Adrenal gland (tissue), 12 donors: ENCODE results near the gene LRRC14B. TPM values are rescaled to one million over a fixed set of nuclear protein-coding genes. Genes with fewer than 3 reads are reported as not detected.

Experiments used
- DNase-seq, 7 donors: peaks; one replicate each; pipeline ENCODE4 v3.0.0-alpha.2; 2019 to 2020
- H3K27ac ChIP-seq, 5 donors: fragments of 200-600 bp; sonication (generic) in 4 of 5; 1 replicate in 3 of 5; 2 replicates in 2 of 5; pipeline versions ENCODE4 v1.5.1 to v1.8.0; 2016 to 2020; ENCODE audit warnings: mild to moderate bottlenecking in 1 of 5
- H3K27me3 ChIP-seq: fragments of 200-600 bp; 2 replicates; pipeline ENCODE4 v1.8.0; 2021
- H3K36me3 ChIP-seq, 2 donors: fragments of 200-600 bp; replicated peaks in 1 of 2; 1 replicate in 1 of 2; 2 replicates in 1 of 2; pipeline versions ENCODE4 v1.5.1 to v1.8.0; 2018 to 2022
- H3K4me1 ChIP-seq, 2 donors: fragments of 200-600 bp; replicated peaks in 1 of 2; 1 replicate in 1 of 2; 2 replicates in 1 of 2; pipeline versions ENCODE4 v1.5.1 to v1.8.0; 2018 to 2021
- H3K4me3 ChIP-seq, 4 donors: fragments of 200-600 bp; sonication (generic) in 3 of 4; one replicate each; pipeline ENCODE4 v1.5.1; 2016 to 2018
- H3K9me3 ChIP-seq, 3 donors: fragments of 200-600 bp; sonication (generic) in 1 of 3; replicated peaks in 1 of 3; 1 replicate in 2 of 3; 2 replicates in 1 of 3; pipeline versions ENCODE4 v1.5.1 to v1.8.0; 2016 to 2021
- POLR2A ChIP-seq, 2 donors: fragments of 450-650 bp; IDR thresholded peaks; one replicate each; pipeline ENCODE4 v1.6.1; 2017; ENCODE audit warnings: antibody characterized with exemption in 2 of 2, mild to moderate bottlenecking in 2 of 2, moderate library complexity in 1 of 2
- WGBS, 4 donors: extraction: QIAGEN DNeasy Blood & Tissue Kit in 2 of 4; methylation state at CpG; one replicate each; pipeline versions ENCODE4 v1.1.5 to v1.1.7; 2013 to 2017; 5-methylcytosine and 5-hydroxymethylcytosine counted together
- intact Hi-C, 2 donors: fragments of 100-400 bp; cut with DNase I; formaldehyde crosslinking; loops; one replicate each; pipeline versions ENCODE4 v1.14.1 to v1.15.0; 2022 to 2023
- polyA plus RNA-seq, 3 donors: library from polyadenylated mRNA; stranded (reverse); fragments of 200-250 nt in 2 of 3; fragments of 350-450 nt in 1 of 3; fragmentation: Illumina TruSeq in 1 of 3; extraction: RNeasy Lipid Tissue Mini Kit (QIAGEN cat#74804) in 1 of 3; gene quantifications; one replicate each; pipeline ENCODE4 v1.2.3, GENCODE V29; 2013 to 2014
- total RNA-seq, 9 donors: library from RNA; depleted of rRNA in 4 of 9; stranded (reverse); fragments of >200 nt in 4 of 9; fragments of 120-200 nt in 1 of 9; fragmentation: NEBNext Ultra II Directional in 1 of 9; extraction: Animal tissue kit (Norgen Biotek cat#: 25700) in 1 of 9; gene quantifications; one replicate each; pipeline versions ENCODE4 v1.1.0 to v1.2.4, GENCODE V29; 2013 to 2023
- TF ChIP-seq, protein P1 (sequence below), 6 experiments: fragments of 450-650 bp in 4 of 6; fragments of 200-600 bp in 2 of 6; sonication (generic) in 1 of 6; IDR thresholded peaks; 1 replicate in 5 of 6; 2 replicates in 1 of 6; pipeline versions ENCODE4 v1.5.1 to v1.8.0; 2016 to 2021; ENCODE audit warnings: antibody characterized with exemption in 6 of 6, mild to moderate bottlenecking in 2 of 6, moderate library complexity in 1 of 6
- donor health status: healthy with polysubstance abuse.
- donor health status: Bipolar disorder and iron deficiency.
- donor health status: DM: yes; HTN: yes; CAD: no.
- donor health status: DM: no; HTN: no; CAD: no.
- donor health status: DM: no; HTN: no; CAD: no.
- donor health status: DM: yes; HTN: yes; CAD: no.

The LRRC14B gene
- total and polyA plus RNA-seq, 12 donors: 0.11 TPM; not detected in 11

GRCh38 chr5:179401-179800 lies 11.9 kb upstream of the LRRC14B start:
- Histone ChIP-seq H3K27ac (no peak overlapping the region), H3K4me3 (no peak overlapping the region), H3K36me3 (no peaks in the 10 kb centered on the region), H3K9me3 (no peaks in the 10 kb centered on the region), H3K27me3 (no peaks in the 10 kb centered on the region), H3K4me1 (no peaks in the 10 kb centered on the region)
- WGBS, 4 donors: 82 to 87% (median 85%) methylated on average over 9 of the region's 9 CpGs
- TF ChIP-seq, protein P1, sequence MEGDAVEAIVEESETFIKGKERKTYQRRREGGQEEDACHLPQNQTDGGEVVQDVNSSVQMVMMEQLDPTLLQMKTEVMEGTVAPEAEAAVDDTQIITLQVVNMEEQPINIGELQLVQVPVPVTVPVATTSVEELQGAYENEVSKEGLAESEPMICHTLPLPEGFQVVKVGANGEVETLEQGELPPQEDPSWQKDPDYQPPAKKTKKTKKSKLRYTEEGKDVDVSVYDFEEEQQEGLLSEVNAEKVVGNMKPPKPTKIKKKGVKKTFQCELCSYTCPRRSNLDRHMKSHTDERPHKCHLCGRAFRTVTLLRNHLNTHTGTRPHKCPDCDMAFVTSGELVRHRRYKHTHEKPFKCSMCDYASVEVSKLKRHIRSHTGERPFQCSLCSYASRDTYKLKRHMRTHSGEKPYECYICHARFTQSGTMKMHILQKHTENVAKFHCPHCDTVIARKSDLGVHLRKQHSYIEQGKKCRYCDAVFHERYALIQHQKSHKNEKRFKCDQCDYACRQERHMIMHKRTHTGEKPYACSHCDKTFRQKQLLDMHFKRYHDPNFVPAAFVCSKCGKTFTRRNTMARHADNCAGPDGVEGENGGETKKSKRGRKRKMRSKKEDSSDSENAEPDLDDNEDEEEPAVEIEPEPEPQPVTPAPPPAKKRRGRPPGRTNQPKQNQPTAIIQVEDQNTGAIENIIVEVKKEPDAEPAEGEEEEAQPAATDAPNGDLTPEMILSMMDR (IDR thresholded peaks at IDR 0.05): no peak
- no peak for TF ChIP-seq POLR2A (IDR thresholded peaks at IDR 0.05)
- DNase-seq: no peak
- intact Hi-C loops: no loop called here

GRCh38 chr5:180286-180918 lies 10.9 kb upstream of the LRRC14B start:
- Histone ChIP-seq H3K4me3 (no peak overlapping the region), H3K4me1 (no peaks in the 10 kb centered on the region), H3K36me3 (no peaks in the 10 kb centered on the region), H3K27me3 (no peaks in the 10 kb centered on the region), H3K27ac (no peak overlapping the region), H3K9me3 (no peaks in the 10 kb centered on the region)
- TF ChIP-seq POLR2A (IDR thresholded peaks at IDR 0.05): no peak
- TF ChIP-seq, protein P1 (IDR thresholded peaks at IDR 0.05): no peak
- intact Hi-C loops: no loop called here
- DNase-seq: no peak
- 70 to 81% (median 76%) methylated on average over 13 of the region's 13 CpGs for WGBS, 4 donors

DNA sequence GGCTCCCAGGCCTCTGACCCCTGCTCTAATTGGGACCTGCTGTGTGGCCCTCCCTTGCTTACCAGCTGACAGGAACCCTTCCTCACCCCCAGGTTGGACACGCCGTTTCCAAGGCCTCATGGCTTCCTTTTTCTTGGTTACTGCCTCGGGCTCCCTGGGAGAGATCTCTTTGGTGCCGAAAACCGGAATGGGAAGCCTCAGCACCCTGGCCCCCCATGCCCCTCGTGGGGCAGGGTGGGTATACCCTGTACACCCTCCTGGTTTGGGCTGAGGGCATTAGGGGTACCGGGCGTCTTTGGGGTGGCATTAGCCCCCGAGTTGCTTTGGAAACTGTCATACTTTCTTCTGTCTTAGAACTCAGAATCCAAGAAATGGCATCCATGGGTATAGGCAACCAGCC lies 10.1 kb upstream of the LRRC14B start:
- no peak for DNase-seq
- 86 to 92% (median 88%) methylated on average over 8 to 9 of the region's 9 CpGs for WGBS, 4 donors
- no peaks in the 10 kb centered on the region for H3K4me1 ChIP-seq
- H3K36me3 ChIP-seq: no peaks in the 10 kb centered on the region
- H3K9me3 ChIP-seq: no peaks in the 10 kb centered on the region
- no peak overlapping the region for H3K27ac ChIP-seq
- H3K27me3 ChIP-seq: no peaks in the 10 kb centered on the region
- H3K4me3 ChIP-seq: no peak overlapping the region
- no peak for TF ChIP-seq POLR2A (IDR thresholded peaks at IDR 0.05)
- TF ChIP-seq, protein P1 (IDR thresholded peaks at IDR 0.05): no peak
- intact Hi-C loops: no loop called here

DNA sequence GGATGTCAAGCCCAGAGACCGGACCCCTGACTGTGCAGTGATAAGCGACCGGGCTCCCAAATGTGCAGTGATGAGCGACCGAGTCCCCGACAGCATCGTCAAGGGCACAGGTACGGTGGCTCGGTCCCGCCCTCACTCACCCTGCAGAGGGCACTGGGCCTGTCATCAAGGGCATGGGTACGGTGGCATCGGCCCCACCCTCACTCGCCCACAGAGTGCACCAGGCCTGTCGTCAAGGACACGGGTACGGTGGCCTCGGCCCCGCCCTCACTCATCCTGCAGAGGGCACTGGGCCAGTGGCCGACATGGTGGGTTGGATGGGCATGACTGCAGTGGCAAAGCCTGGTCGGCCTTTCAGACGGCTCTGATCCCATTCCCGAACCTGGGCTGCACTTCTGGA lies 9.7 kb upstream of the LRRC14B start:
- no peak overlapping the region for H3K4me3 ChIP-seq
- H3K4me1 ChIP-seq: no peaks in the 10 kb centered on the region
- H3K27me3 ChIP-seq: no peaks in the 10 kb centered on the region
- 76 to 94% (median 85%) methylated on average over 12 to 22 of the region's 22 CpGs for WGBS, 4 donors
- H3K36me3 ChIP-seq: no peaks in the 10 kb centered on the region
- intact Hi-C loops: no loop called here
- H3K27ac ChIP-seq: no peak overlapping the region
- DNase-seq: no peak
- no peak for TF ChIP-seq POLR2A (IDR thresholded peaks at IDR 0.05)
- TF ChIP-seq, protein P1 (IDR thresholded peaks at IDR 0.05): no peak
- no peaks in the 10 kb centered on the region for H3K9me3 ChIP-seq
